C4-2B (cell line): ENCODE data around the gene TBCEL.

ENCODE experiments used
- CTCF ChIP-seq: fragments of 450-650 bp; conservative IDR thresholded peaks from 2 replicates; pipeline ENCODE4 v1.5.1; 2017; ENCODE audit warnings: mild to moderate bottlenecking
- ZFX ChIP-seq: fragments of 450-650 bp; IDR thresholded peaks from 2 replicates; pipeline ENCODE4 v1.6.1; 2017

DNA sequence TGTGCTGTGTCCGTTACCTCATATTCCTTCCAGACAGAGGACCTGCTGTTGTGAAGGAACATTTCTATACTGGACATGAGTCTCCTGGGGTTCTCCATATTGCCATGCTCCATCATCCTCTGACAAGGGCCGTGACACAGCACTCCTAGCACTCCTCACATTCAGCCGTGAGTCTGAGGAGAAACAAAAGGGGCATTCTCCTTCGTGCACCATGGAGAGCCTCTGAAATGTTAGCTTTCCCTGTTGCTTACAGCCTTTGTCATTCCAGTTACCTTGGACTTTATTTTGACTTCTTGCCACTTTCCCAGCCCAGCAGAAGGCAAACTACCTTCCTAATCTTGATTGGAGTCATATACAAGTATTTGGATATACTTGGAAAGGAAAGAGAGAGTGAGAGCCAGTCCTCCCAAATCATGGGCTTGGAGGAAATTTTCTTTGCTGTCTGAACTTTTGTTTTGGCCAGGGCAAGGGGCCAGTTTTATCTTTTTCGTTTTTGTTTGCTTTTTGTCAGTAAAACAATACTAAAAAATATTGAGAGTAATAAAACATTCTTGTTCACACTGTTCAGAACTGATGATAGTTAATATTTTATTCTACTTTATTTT, 48.0 kb downstream of the TBCEL start:
- TF ChIP-seq CTCF (no peak), ZFX (no peak)
